ENCODE data around the gene SKIC2.
"Not testable (repeated sequence)": the region's sequence is repeated elsewhere in the genome, so short reads cannot be mapped to it uniquely, and the experiment has no call there.

- not testable (repeated sequence) for TF ChIP-seq EZH2 (IDR thresholded peaks at IDR 0.05; ENCODE audit: insufficient read depth, poor library complexity, severe bottlenecking); EZH2phosphoT487 (IDR thresholded peaks at IDR 0.05; ENCODE audit: insufficient read depth, low read depth)
Observed at GRCh38 chr6:32004864-32005537, 46.0 kb downstream of the SKIC2 start.

Measured in GM23248 (cell line).